Right lobe of liver (tissue), 6 donors: ENCODE measurements around the gene ELAPOR1. TPM values are rescaled to one million over a fixed set of nuclear protein-coding genes. Genes with fewer than 3 reads are reported as not detected.

Experiments used
- ATAC-seq, 4 donors: fragments of 200-7000 bp; cut with Tn5 transposase; one replicate each; pipeline ENCODE4 v1.9.1; 2020; ENCODE audit warnings: mild to moderate bottlenecking in 4 of 4, moderate library complexity in 4 of 4
- DNase-seq, 3 donors: peaks; one replicate each; pipeline ENCODE4 v3.0.0-alpha.2; 2020
- H3K27ac ChIP-seq, 3 donors: fragments of 200-600 bp; one replicate each; pipeline ENCODE4 v1.8.0; 2022
- H3K27me3 ChIP-seq, 2 donors: fragments of 200-600 bp; one replicate each; pipeline ENCODE4 v1.8.0; 2022
- H3K36me3 ChIP-seq, 4 donors: fragments of 200-600 bp; sonication (generic) in 1 of 4; one replicate each; pipeline versions ENCODE4 v1.5.1 to v1.8.0; 2017 to 2022; ENCODE audit warnings: control low read depth in 1 of 4
- H3K4me1 ChIP-seq, 4 donors: fragments of 200-600 bp; sonication (generic) in 1 of 4; one replicate each; pipeline versions ENCODE4 v1.5.1 to v1.8.0; 2017 to 2022; ENCODE audit warnings: control low read depth in 1 of 4
- H3K4me3 ChIP-seq, 3 donors: fragments of 200-600 bp; one replicate each; pipeline ENCODE4 v1.8.0; 2022
- H3K9me3 ChIP-seq, 4 donors: fragments of 200-600 bp; sonication (generic) in 1 of 4; one replicate each; pipeline versions ENCODE4 v1.5.1 to v1.8.0; 2017 to 2022; ENCODE audit warnings: control low read depth in 1 of 4
- CTCF ChIP-seq, 4 donors: fragments of 200-600 bp in 3 of 4; fragments of 450-650 bp in 1 of 4; IDR thresholded peaks; one replicate each; pipeline versions ENCODE4 v1.5.1 to v1.8.0; 2016 to 2022; ENCODE audit warnings: antibody characterized with exemption in 4 of 4, mild to moderate bottlenecking in 2 of 4
- POLR2A ChIP-seq: fragments of 450-650 bp; IDR thresholded peaks from one replicate; pipeline ENCODE4 v1.6.1; 2017; ENCODE audit warnings: antibody characterized with exemption, mild to moderate bottlenecking
- WGBS: methylation state at CpG from one replicate; pipeline ENCODE4 v1.1.6; 2018; ENCODE audit warnings: low coverage, low lambda C conversion rate; ENCODE audit not compliant: insufficient coverage; ENCODE audit errors: missing lambda C conversion rate; 5-methylcytosine and 5-hydroxymethylcytosine counted together
- intact Hi-C, 2 donors: fragments of 100-400 bp; cut with DNase I; formaldehyde crosslinking; loops; one replicate each; pipeline versions ENCODE4 v1.11.2 to v1.14.1; 2022
- total RNA-seq, 6 experiments: library from RNA; depleted of rRNA in 2 of 6; stranded (reverse); fragments of >200 nt in 2 of 6; fragmentation: NEBNext Ultra II Directional in 3 of 6; extraction: Animal tissue kit (Norgen Biotek cat#: 25700) in 3 of 6; gene quantifications; one replicate each; pipeline versions ENCODE4 v1.1.0 to v1.2.4, GENCODE V29; 2016 to 2023
- donor health status: DM: no; HTN: yes; CAD: no.
- donor health status: DM: no; HTN: no; CAD: no.
- donor health status: DM: no; HTN: no; CAD: no.
- donor health status: DM: no; HTN: yes; CAD: no.
- donor health status: DM: no; HTN: yes; CAD: no.

The ELAPOR1 gene
- total RNA-seq, 6 experiments from 2014 or later: 0.16 to 1.2 (median 0.22) TPM

DNA sequence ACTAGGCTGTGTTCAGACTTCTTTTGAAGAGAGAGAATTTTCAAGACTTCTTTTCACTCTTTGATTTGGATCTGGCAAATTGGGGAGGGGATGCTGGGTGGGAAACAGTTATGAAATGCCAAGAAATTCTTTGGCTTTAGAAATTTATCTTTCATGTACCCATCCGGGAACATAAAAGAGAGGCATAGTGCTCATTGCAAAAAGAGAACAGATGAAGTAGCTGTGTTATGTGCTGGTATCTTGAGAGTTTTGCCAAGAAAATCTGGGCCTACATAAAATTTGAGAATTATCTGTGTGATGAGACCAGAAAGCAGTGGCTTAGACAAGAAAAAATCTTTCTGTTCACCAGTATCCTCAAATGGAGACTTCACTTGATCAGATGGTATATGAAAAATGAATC is 19.0 kb upstream of the ELAPOR1 start:
- intact Hi-C loops: no loop called here
- Histone ChIP-seq H3K9me3 (no peaks in the 10 kb centered on the region), H3K27me3 (no peaks in the 10 kb centered on the region), H3K4me1 (peaks cover 0 to 19% (median 4%) of the 10 kb centered on the region in 4 donors), H3K4me3 (no peak overlapping the region), H3K36me3 (peaks cover 0 to 20% (median 3%) of the 10 kb centered on the region in 4 donors), H3K27ac (no peak overlapping the region)
- no peak for TF ChIP-seq CTCF (IDR thresholded peaks at IDR 0.05)
- no peak for TF ChIP-seq POLR2A
- DNase-seq (no peak), ATAC-seq (no peak)
- WGBS: 67% methylated on average over 1 of the region's 1 CpG

GRCh38 chr1:109095631-109096030 is 18.3 kb upstream of the ELAPOR1 start:
- Histone ChIP-seq H3K27ac (no peak overlapping the region), H3K9me3 (no peaks in the 10 kb centered on the region), H3K4me3 (no peak overlapping the region), H3K27me3 (no peaks in the 10 kb centered on the region), H3K4me1 (peaks cover 0 to 19% (median 4%) of the 10 kb centered on the region in 4 donors), H3K36me3 (peaks cover 0 to 20% (median 3%) of the 10 kb centered on the region in 4 donors)
- intact Hi-C loops: no loop called here
- DNase-seq: no peak
- TF ChIP-seq CTCF (IDR thresholded peaks at IDR 0.05): no peak
- TF ChIP-seq POLR2A: no peak
- no peak for ATAC-seq
- WGBS: 85% methylated on average over 1 of the region's 1 CpG

GRCh38 chr1:109096120-109096519 is 17.8 kb upstream of the ELAPOR1 start:
- WGBS: 41% methylated on average over 1 of the region's 1 CpG
- TF ChIP-seq CTCF (IDR thresholded peaks at IDR 0.05) (no peak), POLR2A (no peak)
- peaks cover 0 to 20% (median 3%) of the 10 kb centered on the region in 4 donors for H3K36me3 ChIP-seq
- no peak for ATAC-seq
- H3K4me1 ChIP-seq: peaks cover 0 to 19% (median 4%) of the 10 kb centered on the region in 4 donors
- no peak overlapping the region for H3K27ac ChIP-seq
- H3K27me3 ChIP-seq: no peaks in the 10 kb centered on the region
- intact Hi-C loops: no loop called here
- no peaks in the 10 kb centered on the region for H3K9me3 ChIP-seq
- no peak for DNase-seq
- no peak overlapping the region for H3K4me3 ChIP-seq

- peak; percentile 97 to 99 (median 97) for ATAC-seq
- Histone ChIP-seq H3K4me1 (peaks cover 0 to 9% (median 0%) of the 10 kb centered on the region in 4 donors), H3K4me3 (peak overlapping the region; percentile 100), H3K27me3 (no peaks in the 10 kb centered on the region), H3K9me3 (no peaks in the 10 kb centered on the region), H3K36me3 (no peaks in the 10 kb centered on the region), H3K27ac (peak overlapping the region; percentile 94 to 98 (median 98))
- TF ChIP-seq CTCF (IDR thresholded peaks at IDR 0.05): peak; percentile 79 to 93 (median 88)
- peak; percentile 98 for TF ChIP-seq POLR2A
- intact Hi-C loops: no loop called here
- peak; percentile 96 to 98 (median 97) for DNase-seq
- 0% methylated on average over 32 of the region's 77 CpGs for WGBS
These were observed 13.8 kb upstream of the ELAPOR1 start for GRCh38 chr1:109099938-109100773.
